Fibroblast of pulmonary artery (primary cell): ENCODE measurements around the gene LRRC72.

ENCODE experiments used
- DNase-seq: peaks from one replicate; pipeline ENCODE4 v3.0.0-alpha.2; 2010; ENCODE audit warnings: low read depth
- H3K4me3 ChIP-seq: replicated peaks from 2 replicates; pipeline ENCODE4 v1.5.1; 2011; ENCODE audit warnings: low read depth, mild to moderate bottlenecking, control low read depth, low read length, moderate library complexity
- TF ChIP-seq, protein P1 (sequence below): IDR thresholded peaks from 2 replicates; pipeline ENCODE4 v1.5.1; 2011; ENCODE audit warnings: mild to moderate bottlenecking, control low read depth, low read length, inconsistent platforms; ENCODE audit errors: missing control alignments

Gene LRRC72

GRCh38 chr7:16630654-16631053, 104.0 kb downstream of the LRRC72 start:
- DNase-seq = no peak
- TF ChIP-seq, protein P1, sequence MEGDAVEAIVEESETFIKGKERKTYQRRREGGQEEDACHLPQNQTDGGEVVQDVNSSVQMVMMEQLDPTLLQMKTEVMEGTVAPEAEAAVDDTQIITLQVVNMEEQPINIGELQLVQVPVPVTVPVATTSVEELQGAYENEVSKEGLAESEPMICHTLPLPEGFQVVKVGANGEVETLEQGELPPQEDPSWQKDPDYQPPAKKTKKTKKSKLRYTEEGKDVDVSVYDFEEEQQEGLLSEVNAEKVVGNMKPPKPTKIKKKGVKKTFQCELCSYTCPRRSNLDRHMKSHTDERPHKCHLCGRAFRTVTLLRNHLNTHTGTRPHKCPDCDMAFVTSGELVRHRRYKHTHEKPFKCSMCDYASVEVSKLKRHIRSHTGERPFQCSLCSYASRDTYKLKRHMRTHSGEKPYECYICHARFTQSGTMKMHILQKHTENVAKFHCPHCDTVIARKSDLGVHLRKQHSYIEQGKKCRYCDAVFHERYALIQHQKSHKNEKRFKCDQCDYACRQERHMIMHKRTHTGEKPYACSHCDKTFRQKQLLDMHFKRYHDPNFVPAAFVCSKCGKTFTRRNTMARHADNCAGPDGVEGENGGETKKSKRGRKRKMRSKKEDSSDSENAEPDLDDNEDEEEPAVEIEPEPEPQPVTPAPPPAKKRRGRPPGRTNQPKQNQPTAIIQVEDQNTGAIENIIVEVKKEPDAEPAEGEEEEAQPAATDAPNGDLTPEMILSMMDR = no peak
- H3K4me3 ChIP-seq = no peak overlapping the region
